PC-3 (cell line): ENCODE results near the gene TTC23.

Experiments
- EZH2 ChIP-seq: fragments of 300-600 bp; sonication (generic); IDR thresholded peaks from one replicate; pipeline ENCODE4 v1.6.1; 2017; ENCODE audit warnings: antibody characterized with exemption, mild to moderate bottlenecking, low read length; ENCODE audit not compliant: unreplicated experiment
- EZH2phosphoT487 ChIP-seq: fragments of 300-600 bp; sonication (generic); IDR thresholded peaks from 2 replicates; pipeline ENCODE4 v1.6.1; 2018; ENCODE audit warnings: mild to moderate bottlenecking, antibody characterized with exemption, low read length, borderline replicate concordance
- TF ChIP-seq, protein P1 (sequence below): fragments of 300-600 bp; sonication (generic); conservative IDR thresholded peaks from 2 replicates; pipeline ENCODE4 v1.5.1; 2017; ENCODE audit warnings: antibody characterized with exemption, low read depth, mild to moderate bottlenecking, low read length

- TF ChIP-seq, protein P1, sequence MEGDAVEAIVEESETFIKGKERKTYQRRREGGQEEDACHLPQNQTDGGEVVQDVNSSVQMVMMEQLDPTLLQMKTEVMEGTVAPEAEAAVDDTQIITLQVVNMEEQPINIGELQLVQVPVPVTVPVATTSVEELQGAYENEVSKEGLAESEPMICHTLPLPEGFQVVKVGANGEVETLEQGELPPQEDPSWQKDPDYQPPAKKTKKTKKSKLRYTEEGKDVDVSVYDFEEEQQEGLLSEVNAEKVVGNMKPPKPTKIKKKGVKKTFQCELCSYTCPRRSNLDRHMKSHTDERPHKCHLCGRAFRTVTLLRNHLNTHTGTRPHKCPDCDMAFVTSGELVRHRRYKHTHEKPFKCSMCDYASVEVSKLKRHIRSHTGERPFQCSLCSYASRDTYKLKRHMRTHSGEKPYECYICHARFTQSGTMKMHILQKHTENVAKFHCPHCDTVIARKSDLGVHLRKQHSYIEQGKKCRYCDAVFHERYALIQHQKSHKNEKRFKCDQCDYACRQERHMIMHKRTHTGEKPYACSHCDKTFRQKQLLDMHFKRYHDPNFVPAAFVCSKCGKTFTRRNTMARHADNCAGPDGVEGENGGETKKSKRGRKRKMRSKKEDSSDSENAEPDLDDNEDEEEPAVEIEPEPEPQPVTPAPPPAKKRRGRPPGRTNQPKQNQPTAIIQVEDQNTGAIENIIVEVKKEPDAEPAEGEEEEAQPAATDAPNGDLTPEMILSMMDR: no peak
- no peak for TF ChIP-seq EZH2
- TF ChIP-seq EZH2phosphoT487: no peak
These were observed 32.7 kb upstream of the TTC23 start for GRCh38 chr15:99282121-99282520.
